Stimulated activated CD8-positive, alpha-beta memory T cell treated with anti-CD3 and anti-CD28 coated beads, Interleukin-4, amount 100 ng/mL, for 4 hours (primary cell): ENCODE results near the gene FCRL2.

Experiments used
- DNase-seq, 2 donors: peaks; one replicate each; pipeline ENCODE4 v3.0.0-alpha.2; 2020; ENCODE audit warnings: low read depth in 2 of 2, low spot score in 1 of 2

Gene FCRL2

GRCh38 chr1:157776971-157777391, at the start of gene FCRL2:
TSS of gene FCRL2 (minus strand) at chr1:157777132. CDS start at chr1:157777073, 59 bp downstream.
- no peak for DNase-seq

GRCh38 chr1:157820299-157820698, 43.4 kb upstream of the FCRL2 start:
- DNase-seq: no peak

GRCh38 chr1:157819896-157820295, 43.0 kb upstream of the FCRL2 start, which contains the start of gene FCRL1:
TSS of gene FCRL1 (minus strand) at chr1:157820120. CDS start at chr1:157820037, 83 bp downstream.
- no peak for DNase-seq

- DNase-seq: no peak
Observed at GRCh38 chr1:157819215-157819614, 42.3 kb upstream of the FCRL2 start.

GRCh38 chr1:157813269-157813668, 36.3 kb upstream of the FCRL2 start:
- no peak for DNase-seq

- no peak for DNase-seq
Observed at GRCh38 chr1:157806431-157807149, 29.7 kb upstream of the FCRL2 start.

GRCh38 chr1:157803851-157804250, 26.9 kb upstream of the FCRL2 start:
- DNase-seq: no peak

- no peak for DNase-seq
Observed at GRCh38 chr1:157799996-157800395, 23.1 kb upstream of the FCRL2 start.

- DNase-seq: no peak
Observed at GRCh38 chr1:157798211-157798610, 21.3 kb upstream of the FCRL2 start.

- no peak for DNase-seq
Observed at GRCh38 chr1:157785248-157785647, 8.3 kb upstream of the FCRL2 start.

- DNase-seq: no peak
Observed at GRCh38 chr1:157784801-157785200, 7.9 kb upstream of the FCRL2 start.

- no peak for DNase-seq
Observed at GRCh38 chr1:157782931-157783330, 6.0 kb upstream of the FCRL2 start.

- no peak for DNase-seq
Observed at GRCh38 chr1:157781048-157781447, 4.1 kb upstream of the FCRL2 start.

- DNase-seq: no peak
Observed at GRCh38 chr1:157775101-157775870, 1.6 kb downstream of the FCRL2 start.

- DNase-seq: no peak
Observed at GRCh38 chr1:157774412-157774811, 2.5 kb downstream of the FCRL2 start.

- no peak for DNase-seq
Observed at GRCh38 chr1:157773493-157774350, 3.2 kb downstream of the FCRL2 start.

GRCh38 chr1:157771661-157772425, 5.1 kb downstream of the FCRL2 start:
- no peak for DNase-seq

- DNase-seq: no peak
Observed at GRCh38 chr1:157770442-157771043, 6.4 kb downstream of the FCRL2 start.

GRCh38 chr1:157766792-157767191, 10.1 kb downstream of the FCRL2 start:
- DNase-seq: no peak

- DNase-seq: no peak
Observed at GRCh38 chr1:157758018-157758417, 18.9 kb downstream of the FCRL2 start.
